Measurements from ENCODE around the gene IKZF2.

IKZF2 gene

GRCh38 chr2:213017404-213017803 is 134.0 kb downstream of the IKZF2 start:
- TF ChIP-seq, protein P1, sequence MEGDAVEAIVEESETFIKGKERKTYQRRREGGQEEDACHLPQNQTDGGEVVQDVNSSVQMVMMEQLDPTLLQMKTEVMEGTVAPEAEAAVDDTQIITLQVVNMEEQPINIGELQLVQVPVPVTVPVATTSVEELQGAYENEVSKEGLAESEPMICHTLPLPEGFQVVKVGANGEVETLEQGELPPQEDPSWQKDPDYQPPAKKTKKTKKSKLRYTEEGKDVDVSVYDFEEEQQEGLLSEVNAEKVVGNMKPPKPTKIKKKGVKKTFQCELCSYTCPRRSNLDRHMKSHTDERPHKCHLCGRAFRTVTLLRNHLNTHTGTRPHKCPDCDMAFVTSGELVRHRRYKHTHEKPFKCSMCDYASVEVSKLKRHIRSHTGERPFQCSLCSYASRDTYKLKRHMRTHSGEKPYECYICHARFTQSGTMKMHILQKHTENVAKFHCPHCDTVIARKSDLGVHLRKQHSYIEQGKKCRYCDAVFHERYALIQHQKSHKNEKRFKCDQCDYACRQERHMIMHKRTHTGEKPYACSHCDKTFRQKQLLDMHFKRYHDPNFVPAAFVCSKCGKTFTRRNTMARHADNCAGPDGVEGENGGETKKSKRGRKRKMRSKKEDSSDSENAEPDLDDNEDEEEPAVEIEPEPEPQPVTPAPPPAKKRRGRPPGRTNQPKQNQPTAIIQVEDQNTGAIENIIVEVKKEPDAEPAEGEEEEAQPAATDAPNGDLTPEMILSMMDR (IDR thresholded peaks at IDR 0.05): no peak

DNA sequence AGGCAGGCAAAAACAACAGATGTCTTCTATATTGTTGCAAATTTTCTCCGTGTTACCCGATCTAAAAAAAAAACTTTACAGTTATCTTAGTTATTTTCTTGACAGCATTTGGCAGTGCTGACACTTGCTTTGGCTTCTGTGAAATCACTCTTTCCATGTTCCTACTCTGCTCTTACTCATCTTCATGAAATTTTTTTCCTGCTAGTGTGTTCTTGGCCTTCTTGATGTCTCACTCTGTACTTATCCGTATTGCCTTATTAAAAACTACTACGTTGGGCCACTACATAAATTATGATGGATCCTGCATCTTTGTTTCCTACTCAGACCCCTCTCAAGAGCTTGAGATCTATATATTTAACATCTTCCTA is 134.4 kb downstream of the IKZF2 start:
- TF ChIP-seq, protein P1 (IDR thresholded peaks at IDR 0.05): no peak

GRCh38 chr2:213016166-213016983 is 135.0 kb downstream of the IKZF2 start:
- TF ChIP-seq, protein P1 (IDR thresholded peaks at IDR 0.05): no peak

- TF ChIP-seq, protein P1 (IDR thresholded peaks at IDR 0.05): no peak
Measured at GRCh38 chr2:213015387-213016165, 135.8 kb downstream of the IKZF2 start.

- TF ChIP-seq, protein P1 (IDR thresholded peaks at IDR 0.05): no peak
Measured at GRCh38 chr2:213013979-213014378, 137.4 kb downstream of the IKZF2 start.

GRCh38 chr2:213011505-213011904 is 139.9 kb downstream of the IKZF2 start:
- TF ChIP-seq, protein P1 (IDR thresholded peaks at IDR 0.05): no peak

DNA sequence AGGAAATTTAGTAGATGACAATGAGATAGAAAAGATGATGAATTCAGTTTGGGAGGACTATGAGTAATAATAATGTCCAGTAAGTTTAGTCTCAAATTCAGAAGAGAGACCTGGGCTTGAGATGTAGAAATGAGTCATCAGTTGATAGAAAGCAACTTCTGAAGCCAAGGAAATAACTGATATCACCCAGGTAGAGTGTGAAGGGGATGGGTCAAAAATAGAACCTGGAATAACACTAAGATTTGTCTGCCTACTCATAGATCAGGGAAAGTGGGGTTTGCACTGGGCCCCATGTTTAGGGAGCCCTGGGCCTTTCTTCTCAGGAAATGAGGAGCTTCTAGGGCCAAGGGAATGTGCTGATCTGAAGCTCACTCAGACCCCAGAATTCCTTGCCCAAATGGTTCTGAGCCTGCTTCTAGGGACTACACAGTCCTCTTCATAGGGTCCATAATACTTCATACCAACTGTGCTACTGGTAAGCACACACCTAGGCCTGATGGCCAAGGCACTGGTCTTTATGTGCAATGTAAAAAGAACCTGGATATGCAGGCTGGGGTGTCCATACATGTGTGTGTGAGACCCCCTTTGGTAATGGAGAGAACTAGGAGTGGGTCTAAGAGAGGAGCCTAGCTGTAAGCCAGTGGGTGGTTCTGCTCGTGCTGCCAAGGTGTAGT is 141.2 kb downstream of the IKZF2 start:
- TF ChIP-seq, protein P1 (IDR thresholded peaks at IDR 0.05): no peak
